GM13977 (cell line): ENCODE data around the gene CHML.
A peak's percentile ranks its signal among the peaks of the same experiment; 100 is the strongest.

Source experiments
- DNase-seq: peaks from one replicate; pipeline ENCODE4 v3.0.0; 2012; ENCODE audit warnings: low spot score
- CTCF ChIP-seq: IDR thresholded peaks from 2 replicates; pipeline ENCODE4 v1.5.1; 2012; ENCODE audit warnings: mild to moderate bottlenecking, control low read depth; ENCODE audit not compliant: insufficient read depth; ENCODE audit errors: extremely low read depth, missing control alignments
- in situ Hi-C: fragments of 300-500 bp; cut with MboI; formaldehyde crosslinking; loops from one replicate; pipeline ENCODE4 v1.12.0; 2022; ENCODE audit warnings: low sequenced_read_pairs, low pct_unique_long_range_greater_than_20kb, mixed read lengths, inconsistent platforms; ENCODE audit not compliant: unreplicated experiment

CHML gene

GRCh38 chr1:241600496-241600901 lies 39.7 kb downstream of the CHML start:
- in situ Hi-C loops: loop anchor here (25.0 kb wide), 1 partner anchor 412 kb away; no protein-coding TSS in a partner anchor
- peak; percentile 17 for DNase-seq

GRCh38 chr1:241598249-241598648 lies 41.9 kb downstream of the CHML start:
- in situ Hi-C loops: no loop called here
- no peak for DNase-seq
- TF ChIP-seq CTCF: no peak

More at GRCh38 chr1:241600496-241600901, 39.7 kb downstream of the CHML start:
- no peak for TF ChIP-seq CTCF

- no peak for TF ChIP-seq CTCF
- DNase-seq: no peak
- in situ Hi-C loops: no loop called here
These were observed 43.5 kb downstream of the CHML start for GRCh38 chr1:241596633-241597032.

- no peak for TF ChIP-seq CTCF
- no peak for DNase-seq
- in situ Hi-C loops: no loop called here
These were observed 47.0 kb downstream of the CHML start for GRCh38 chr1:241593186-241593585.

- TF ChIP-seq CTCF: no peak
- in situ Hi-C loops: no loop called here
- DNase-seq: no peak
These were observed 47.8 kb downstream of the CHML start for GRCh38 chr1:241592273-241592958.

GRCh38 chr1:241591736-241592135 lies 48.4 kb downstream of the CHML start:
- in situ Hi-C loops: no loop called here
- no peak for TF ChIP-seq CTCF
- no peak for DNase-seq

GRCh38 chr1:241591317-241591716 lies 48.9 kb downstream of the CHML start:
- in situ Hi-C loops: no loop called here
- DNase-seq: no peak
- TF ChIP-seq CTCF: no peak
